ENCODE measurements around the gene DYNLL1.

DNA sequence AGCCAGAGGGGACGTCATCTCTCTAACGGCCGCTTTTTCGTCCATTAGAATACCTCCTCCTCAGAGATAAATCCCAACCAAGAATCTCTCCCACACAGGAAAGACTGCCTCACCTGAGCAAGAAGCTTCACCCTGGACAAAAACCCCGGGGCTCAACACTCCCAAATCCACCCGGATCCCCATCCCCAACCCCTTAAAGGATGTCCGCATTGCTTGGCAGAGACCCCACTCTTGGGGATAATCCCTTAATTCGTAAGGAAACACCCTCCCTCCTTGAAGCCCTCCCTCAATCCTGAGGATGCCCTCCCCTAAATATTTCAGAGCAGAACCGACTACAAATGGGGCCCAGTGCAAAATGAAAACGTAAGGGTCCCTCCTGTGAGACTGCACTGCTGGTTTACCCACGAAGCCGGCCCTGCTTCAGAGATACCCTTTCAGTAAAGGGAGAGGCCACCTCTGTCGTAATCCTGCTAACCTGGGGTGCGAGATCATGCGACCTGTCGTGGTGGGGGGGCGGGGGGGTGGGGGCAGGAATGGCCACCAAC is 655 bp upstream of the DYNLL1 start:
- TF ChIP-seq, protein P1, sequence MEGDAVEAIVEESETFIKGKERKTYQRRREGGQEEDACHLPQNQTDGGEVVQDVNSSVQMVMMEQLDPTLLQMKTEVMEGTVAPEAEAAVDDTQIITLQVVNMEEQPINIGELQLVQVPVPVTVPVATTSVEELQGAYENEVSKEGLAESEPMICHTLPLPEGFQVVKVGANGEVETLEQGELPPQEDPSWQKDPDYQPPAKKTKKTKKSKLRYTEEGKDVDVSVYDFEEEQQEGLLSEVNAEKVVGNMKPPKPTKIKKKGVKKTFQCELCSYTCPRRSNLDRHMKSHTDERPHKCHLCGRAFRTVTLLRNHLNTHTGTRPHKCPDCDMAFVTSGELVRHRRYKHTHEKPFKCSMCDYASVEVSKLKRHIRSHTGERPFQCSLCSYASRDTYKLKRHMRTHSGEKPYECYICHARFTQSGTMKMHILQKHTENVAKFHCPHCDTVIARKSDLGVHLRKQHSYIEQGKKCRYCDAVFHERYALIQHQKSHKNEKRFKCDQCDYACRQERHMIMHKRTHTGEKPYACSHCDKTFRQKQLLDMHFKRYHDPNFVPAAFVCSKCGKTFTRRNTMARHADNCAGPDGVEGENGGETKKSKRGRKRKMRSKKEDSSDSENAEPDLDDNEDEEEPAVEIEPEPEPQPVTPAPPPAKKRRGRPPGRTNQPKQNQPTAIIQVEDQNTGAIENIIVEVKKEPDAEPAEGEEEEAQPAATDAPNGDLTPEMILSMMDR (IDR thresholded peaks at IDR 0.05; ENCODE audit: low read depth, low read length) = no peak
- TF ChIP-seq POLR2A (IDR thresholded peaks at IDR 0.05; ENCODE audit: extremely low read depth, insufficient read length) = no peak
- TF ChIP-seq, protein P2, sequence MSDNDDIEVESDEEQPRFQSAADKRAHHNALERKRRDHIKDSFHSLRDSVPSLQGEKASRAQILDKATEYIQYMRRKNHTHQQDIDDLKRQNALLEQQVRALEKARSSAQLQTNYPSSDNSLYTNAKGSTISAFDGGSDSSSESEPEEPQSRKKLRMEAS (IDR thresholded peaks at IDR 0.05; ENCODE audit: low read depth, low read length) = no peak
